ENCODE results near the gene CHAT.

Gene CHAT

DNA sequence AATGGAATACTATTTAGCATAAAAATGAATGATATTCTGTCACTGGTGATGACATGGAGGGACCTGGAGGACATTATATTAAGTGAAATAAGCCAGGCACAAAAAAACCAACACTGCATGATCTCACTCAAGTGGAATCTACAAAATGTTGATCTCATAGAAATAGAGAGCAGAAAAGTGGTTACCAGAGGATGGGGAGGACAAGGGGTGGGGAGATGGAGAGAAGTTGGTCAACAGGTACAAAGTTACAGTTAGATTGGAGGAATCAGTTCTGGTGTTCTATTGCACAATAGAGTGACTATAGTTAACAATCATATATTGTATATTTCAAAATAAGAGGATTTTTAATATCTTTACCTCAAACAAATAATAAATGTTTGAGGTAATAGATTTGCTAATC, 28.4 kb upstream of the CHAT start:
- Histone ChIP-seq H3K27ac (ENCODE audit: low read length) (no peak overlapping the region), H3K9me3 (ENCODE audit: control insufficient read depth in 1 of 2, low read length in 2 of 2) (no peaks in the 10 kb centered on the region), H3K27me3 (ENCODE audit: low read depth, low read length) (no peaks in the 10 kb centered on the region), H3K36me3 (ENCODE audit: control insufficient read depth in 1 of 2, insufficient read depth in 2 of 2, low read length in 2 of 2) (no peaks in the 10 kb centered on the region), H3K4me1 (ENCODE audit: control insufficient read depth in 1 of 2, insufficient read depth in 2 of 2, low read length in 2 of 2) (no peaks in the 10 kb centered on the region), H3K4me3 (ENCODE audit: low read depth in 1 of 2, low read length in 2 of 2) (no peak overlapping the region)

DNA sequence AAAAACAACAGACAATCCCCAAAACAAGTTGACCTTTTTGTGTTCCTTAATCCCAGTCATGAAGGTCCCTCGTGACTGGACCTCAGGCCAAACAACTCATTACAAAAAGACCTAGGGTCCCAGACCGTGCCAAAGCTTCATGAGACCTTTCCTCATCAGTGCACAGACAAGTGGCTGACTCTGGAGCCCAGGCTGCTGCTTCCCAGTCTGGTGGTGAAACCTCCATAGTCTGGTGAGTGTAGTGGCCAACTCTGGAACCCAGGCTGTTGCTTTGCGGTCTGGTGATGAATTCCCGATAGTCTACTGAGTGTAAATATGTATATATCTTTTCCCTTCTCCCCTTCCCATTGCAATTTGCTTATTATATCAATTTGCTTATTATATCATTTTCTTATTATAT, 25.9 kb upstream of the CHAT start:
- no peaks in the 10 kb centered on the region for H3K27me3 ChIP-seq (ENCODE audit: low read depth, low read length)
- H3K9me3 ChIP-seq (ENCODE audit: control insufficient read depth in 1 of 2, low read length in 2 of 2) = no peaks in the 10 kb centered on the region

DNA sequence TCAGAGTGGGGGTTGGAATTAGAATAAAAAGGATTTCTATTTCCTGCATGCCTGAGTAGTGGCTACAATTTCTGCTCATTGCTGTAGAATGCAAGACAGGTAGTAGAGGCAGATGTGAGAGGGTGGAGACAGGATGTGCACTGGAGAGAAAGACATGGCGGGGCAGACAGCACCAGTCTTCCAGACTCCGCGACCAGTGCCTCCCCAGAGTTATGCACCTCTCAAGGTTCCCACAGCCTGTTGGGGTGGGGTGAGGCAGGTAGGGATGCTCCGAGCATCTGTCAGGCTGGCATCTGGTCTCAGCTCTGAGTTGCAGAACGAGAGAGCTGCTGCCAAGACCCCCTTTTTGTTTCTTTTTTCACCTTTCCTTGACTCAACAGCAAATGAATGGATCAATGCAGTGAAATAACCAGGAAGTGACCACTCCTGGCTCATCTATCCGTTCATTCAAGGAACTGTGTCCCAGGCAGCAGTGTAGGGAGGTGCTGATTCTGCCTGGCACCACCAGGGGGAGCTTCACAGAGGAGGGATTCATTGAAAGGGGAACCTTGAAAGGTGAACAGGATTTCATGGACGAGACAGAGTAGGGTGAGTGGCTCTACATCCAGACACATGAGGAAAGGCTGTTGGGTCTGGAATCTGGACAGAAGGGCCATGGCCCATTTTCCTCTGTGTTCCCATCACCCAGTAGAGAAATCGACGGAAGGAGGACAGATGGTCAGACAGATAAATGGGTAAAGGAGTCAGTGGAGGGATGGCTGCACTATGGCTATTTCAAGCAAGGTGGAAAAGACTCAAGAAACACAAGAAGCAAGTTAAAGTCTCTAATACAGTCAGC, 20.9 kb upstream of the CHAT start:
- Histone ChIP-seq H3K9me3 (ENCODE audit: control insufficient read depth in 1 of 2, low read length in 2 of 2) (no peaks in the 10 kb centered on the region), H3K36me3 (ENCODE audit: control insufficient read depth in 1 of 2, insufficient read depth in 2 of 2, low read length in 2 of 2) (no peaks in the 10 kb centered on the region), H3K27ac (ENCODE audit: low read length) (no peak overlapping the region), H3K4me3 (ENCODE audit: low read depth in 1 of 2, low read length in 2 of 2) (no peak overlapping the region), H3K4me1 (ENCODE audit: control insufficient read depth in 1 of 2, insufficient read depth in 2 of 2, low read length in 2 of 2) (no peaks in the 10 kb centered on the region), H3K27me3 (ENCODE audit: low read depth, low read length) (no peaks in the 10 kb centered on the region)

More for the DNA sequence above, 25.9 kb upstream of the CHAT start:
- Histone ChIP-seq H3K36me3 (ENCODE audit: control insufficient read depth in 1 of 2, insufficient read depth in 2 of 2, low read length in 2 of 2) (no peaks in the 10 kb centered on the region), H3K4me1 (ENCODE audit: control insufficient read depth in 1 of 2, insufficient read depth in 2 of 2, low read length in 2 of 2) (no peaks in the 10 kb centered on the region), H3K4me3 (ENCODE audit: low read depth in 1 of 2, low read length in 2 of 2) (no peak overlapping the region), H3K27ac (ENCODE audit: low read length) (no peak overlapping the region)

DNA sequence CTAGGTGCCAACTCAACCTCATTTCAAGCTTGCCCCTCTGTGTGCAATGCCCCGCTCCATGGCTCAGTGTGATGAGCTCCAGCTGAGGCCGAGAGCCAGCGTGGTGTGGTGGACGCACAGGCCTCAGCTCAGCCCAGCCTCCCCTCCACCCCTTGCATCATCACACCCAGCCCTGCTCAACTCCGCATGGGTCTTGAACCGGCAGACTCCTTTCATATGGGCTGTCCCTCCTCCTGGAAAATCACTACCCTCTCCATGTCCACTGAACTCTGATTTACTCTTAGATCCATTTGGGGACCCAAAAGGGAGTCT, 20.3 kb upstream of the CHAT start:
- Histone ChIP-seq H3K4me3 (ENCODE audit: low read depth in 1 of 2, low read length in 2 of 2) (no peak overlapping the region), H3K9me3 (ENCODE audit: control insufficient read depth in 1 of 2, low read length in 2 of 2) (no peaks in the 10 kb centered on the region), H3K4me1 (ENCODE audit: control insufficient read depth in 1 of 2, insufficient read depth in 2 of 2, low read length in 2 of 2) (no peaks in the 10 kb centered on the region), H3K27me3 (ENCODE audit: low read depth, low read length) (no peaks in the 10 kb centered on the region), H3K36me3 (ENCODE audit: control insufficient read depth in 1 of 2, insufficient read depth in 2 of 2, low read length in 2 of 2) (no peaks in the 10 kb centered on the region), H3K27ac (ENCODE audit: low read length) (no peak overlapping the region)

DNA sequence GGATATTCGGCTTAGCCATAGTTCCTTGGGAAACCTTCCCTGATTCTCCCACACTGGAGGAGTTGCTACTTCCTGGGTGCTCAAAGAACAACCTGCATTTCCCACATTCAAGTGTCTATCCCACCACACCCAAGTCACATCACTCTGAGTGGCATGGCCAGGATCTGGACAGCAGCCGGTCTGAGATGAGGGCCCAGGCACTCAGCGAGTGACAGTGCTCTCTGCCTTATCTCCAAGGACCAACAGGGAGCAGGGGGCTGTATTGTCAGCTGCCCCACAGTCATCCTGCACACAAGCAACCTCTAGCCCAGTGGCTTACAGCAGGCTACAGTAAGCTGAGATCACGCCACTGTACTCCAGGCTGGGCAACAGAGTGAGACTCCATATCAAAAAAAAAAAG, 19.8 kb upstream of the CHAT start:
- Histone ChIP-seq H3K27me3 (ENCODE audit: low read depth, low read length) (no peaks in the 10 kb centered on the region), H3K4me3 (ENCODE audit: low read depth in 1 of 2, low read length in 2 of 2) (no peak overlapping the region), H3K4me1 (ENCODE audit: control insufficient read depth in 1 of 2, insufficient read depth in 2 of 2, low read length in 2 of 2) (no peaks in the 10 kb centered on the region), H3K27ac (ENCODE audit: low read length) (no peak overlapping the region), H3K36me3 (ENCODE audit: control insufficient read depth in 1 of 2, insufficient read depth in 2 of 2, low read length in 2 of 2) (no peaks in the 10 kb centered on the region), H3K9me3 (ENCODE audit: control insufficient read depth in 1 of 2, low read length in 2 of 2) (no peaks in the 10 kb centered on the region)

DNA sequence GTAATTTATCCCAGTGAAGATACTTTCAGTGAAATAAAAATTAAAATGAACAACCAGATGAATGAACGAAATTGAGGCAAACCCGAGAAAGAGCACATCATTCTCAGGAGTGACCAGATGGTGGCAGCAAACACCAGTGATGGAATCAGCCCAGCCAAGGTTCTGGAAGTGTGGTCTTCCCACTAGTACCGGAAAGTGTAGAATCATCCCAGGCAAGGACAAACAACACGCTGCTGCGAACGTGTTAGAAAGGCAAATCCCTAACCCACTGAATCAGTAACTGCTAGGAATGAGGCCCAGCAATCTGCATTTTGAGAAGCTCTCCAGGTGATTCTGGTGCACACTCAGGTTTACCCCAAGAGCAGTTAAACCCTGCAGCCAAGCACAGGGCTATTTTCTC, 19.2 kb upstream of the CHAT start:
- Histone ChIP-seq H3K36me3 (ENCODE audit: control insufficient read depth in 1 of 2, insufficient read depth in 2 of 2, low read length in 2 of 2) (no peaks in the 10 kb centered on the region), H3K9me3 (ENCODE audit: control insufficient read depth in 1 of 2, low read length in 2 of 2) (no peaks in the 10 kb centered on the region), H3K4me1 (ENCODE audit: control insufficient read depth in 1 of 2, insufficient read depth in 2 of 2, low read length in 2 of 2) (no peaks in the 10 kb centered on the region), H3K27ac (ENCODE audit: low read length) (no peak overlapping the region), H3K27me3 (ENCODE audit: low read depth, low read length) (no peaks in the 10 kb centered on the region), H3K4me3 (ENCODE audit: low read depth in 1 of 2, low read length in 2 of 2) (no peak overlapping the region)

DNA sequence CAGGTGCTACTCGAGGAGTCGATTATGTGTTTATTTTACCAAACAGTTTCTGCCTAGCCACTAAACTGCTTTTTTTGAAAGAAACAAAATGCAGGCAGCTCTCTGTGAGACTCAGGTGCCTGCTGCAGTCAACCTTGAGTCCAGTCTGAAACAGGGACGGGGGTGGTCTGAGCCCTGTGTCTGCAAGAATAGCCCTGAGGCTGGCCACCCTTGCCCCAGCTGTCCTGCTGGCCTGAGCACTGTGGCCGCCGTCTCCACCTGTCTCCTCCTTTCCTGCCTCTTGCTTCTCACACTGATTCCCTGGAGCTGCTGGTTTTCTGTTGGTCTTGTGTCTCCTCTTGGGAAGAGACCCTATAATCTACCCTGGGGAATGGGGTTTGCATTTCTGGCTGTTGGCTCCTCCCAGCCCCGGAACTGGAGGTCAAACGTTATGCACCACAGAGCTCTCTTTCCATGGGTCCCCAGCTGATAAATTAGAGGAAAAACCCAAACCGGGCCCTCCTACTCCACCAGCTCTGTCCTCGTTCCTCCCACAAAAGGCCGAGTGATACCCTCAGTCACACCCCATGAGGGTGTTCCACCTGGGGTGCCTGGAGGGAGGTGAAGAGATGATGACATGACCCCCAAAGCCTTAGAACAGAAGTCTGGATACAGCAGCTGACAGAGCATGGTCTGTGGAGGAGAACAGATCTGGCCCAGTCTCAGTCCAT, 18.7 kb upstream of the CHAT start:
- Histone ChIP-seq H3K9me3 (ENCODE audit: control insufficient read depth in 1 of 2, low read length in 2 of 2) (no peaks in the 10 kb centered on the region), H3K36me3 (ENCODE audit: control insufficient read depth in 1 of 2, insufficient read depth in 2 of 2, low read length in 2 of 2) (no peaks in the 10 kb centered on the region), H3K4me1 (ENCODE audit: control insufficient read depth in 1 of 2, insufficient read depth in 2 of 2, low read length in 2 of 2) (no peaks in the 10 kb centered on the region), H3K27me3 (ENCODE audit: low read depth, low read length) (no peaks in the 10 kb centered on the region), H3K27ac (ENCODE audit: low read length) (no peak overlapping the region), H3K4me3 (ENCODE audit: low read depth in 1 of 2, low read length in 2 of 2) (no peak overlapping the region)

DNA sequence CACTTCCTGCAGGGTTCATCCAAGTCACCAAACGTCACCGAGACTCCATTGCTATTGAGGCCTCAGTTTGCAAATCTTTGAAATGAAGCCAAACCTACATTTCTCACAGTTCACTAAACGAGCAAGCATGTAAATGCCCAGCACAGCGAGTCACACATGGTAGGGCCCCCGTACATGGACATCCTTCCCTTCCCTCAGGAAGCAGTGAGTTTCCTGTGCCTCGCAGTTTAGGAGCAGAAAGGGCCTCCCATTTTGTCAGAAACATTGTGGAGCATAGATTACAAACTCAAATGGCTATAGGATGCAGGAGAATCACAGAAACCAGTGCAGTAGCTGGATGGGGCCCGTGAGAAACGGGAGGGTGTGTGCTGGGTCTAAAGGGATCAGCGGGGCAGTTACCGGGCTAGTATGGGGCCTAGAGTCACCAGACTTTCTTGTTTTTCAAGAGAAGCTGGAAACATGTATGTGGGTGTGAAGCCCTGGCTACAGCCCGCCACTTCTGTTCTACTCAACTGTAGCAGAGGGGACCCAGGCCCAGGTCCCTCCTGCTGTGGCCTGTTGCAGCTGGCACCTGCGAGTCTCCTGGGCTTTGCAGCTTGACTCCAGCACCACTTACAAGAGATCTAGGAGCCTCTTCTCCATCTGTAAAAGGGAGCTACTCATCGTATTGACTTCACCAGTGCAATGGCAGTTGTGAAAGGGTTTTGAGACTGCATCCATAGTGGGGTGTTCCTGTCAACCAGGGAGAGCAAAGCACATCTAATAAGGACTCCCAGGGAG, 17.9 kb upstream of the CHAT start:
- no peaks in the 10 kb centered on the region for H3K4me1 ChIP-seq (ENCODE audit: control insufficient read depth in 1 of 2, insufficient read depth in 2 of 2, low read length in 2 of 2)
- H3K27ac ChIP-seq (ENCODE audit: low read length) = no peak overlapping the region
- no peaks in the 10 kb centered on the region for H3K27me3 ChIP-seq (ENCODE audit: low read depth, low read length)
- H3K9me3 ChIP-seq (ENCODE audit: control insufficient read depth in 1 of 2, low read length in 2 of 2) = no peaks in the 10 kb centered on the region
- no peak overlapping the region for H3K4me3 ChIP-seq (ENCODE audit: low read depth in 1 of 2, low read length in 2 of 2)
- no peaks in the 10 kb centered on the region for H3K36me3 ChIP-seq (ENCODE audit: control insufficient read depth in 1 of 2, insufficient read depth in 2 of 2, low read length in 2 of 2)

DNA sequence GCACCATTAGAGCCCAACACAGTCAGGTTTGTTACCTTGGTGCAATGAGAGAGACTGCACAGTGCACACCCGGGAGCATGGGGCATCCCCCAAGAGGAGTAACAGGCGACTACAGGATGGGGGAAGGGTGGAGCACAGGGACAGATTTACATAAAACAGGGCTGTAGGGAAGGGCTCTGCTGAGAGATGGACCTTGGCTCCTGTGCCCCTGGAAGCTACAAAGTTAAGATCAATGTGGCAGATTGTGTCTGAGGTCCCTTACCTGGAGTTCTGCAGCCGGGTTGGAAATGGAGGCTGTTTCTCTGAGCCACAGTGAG, 17.4 kb upstream of the CHAT start:
- H3K27ac ChIP-seq (ENCODE audit: low read length) = no peak overlapping the region
- no peaks in the 10 kb centered on the region for H3K36me3 ChIP-seq (ENCODE audit: control insufficient read depth in 1 of 2, insufficient read depth in 2 of 2, low read length in 2 of 2)
- no peaks in the 10 kb centered on the region for H3K9me3 ChIP-seq (ENCODE audit: control insufficient read depth in 1 of 2, low read length in 2 of 2)
- H3K4me3 ChIP-seq (ENCODE audit: low read depth in 1 of 2, low read length in 2 of 2) = no peak overlapping the region
- no peaks in the 10 kb centered on the region for H3K27me3 ChIP-seq (ENCODE audit: low read depth, low read length)
- no peaks in the 10 kb centered on the region for H3K4me1 ChIP-seq (ENCODE audit: control insufficient read depth in 1 of 2, insufficient read depth in 2 of 2, low read length in 2 of 2)

DNA sequence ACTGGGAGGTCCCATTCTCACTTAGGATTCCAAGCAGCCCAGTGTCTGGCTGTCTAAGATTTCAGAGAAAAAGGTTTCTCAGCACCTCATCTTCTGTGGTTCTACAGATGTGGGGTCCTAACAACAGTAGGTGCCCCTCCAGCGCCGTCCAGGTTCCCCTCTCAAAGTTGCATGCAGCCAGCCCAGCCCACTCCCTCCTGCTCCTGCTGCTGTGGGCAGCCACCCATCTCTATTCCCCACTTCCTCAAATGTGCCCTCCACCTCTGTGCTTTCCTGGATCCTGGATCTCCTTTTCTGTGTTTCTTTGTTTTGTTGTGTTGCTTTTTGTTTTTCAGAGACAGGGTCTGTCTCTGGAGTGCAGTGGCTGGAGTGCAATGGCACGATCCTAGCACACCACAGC, 17.0 kb upstream of the CHAT start:
- no peak overlapping the region for H3K4me3 ChIP-seq (ENCODE audit: low read depth in 1 of 2, low read length in 2 of 2)
- no peaks in the 10 kb centered on the region for H3K4me1 ChIP-seq (ENCODE audit: control insufficient read depth in 1 of 2, insufficient read depth in 2 of 2, low read length in 2 of 2)
- H3K27ac ChIP-seq (ENCODE audit: low read length) = no peak overlapping the region
- H3K9me3 ChIP-seq (ENCODE audit: control insufficient read depth in 1 of 2, low read length in 2 of 2) = no peaks in the 10 kb centered on the region
- H3K36me3 ChIP-seq (ENCODE audit: control insufficient read depth in 1 of 2, insufficient read depth in 2 of 2, low read length in 2 of 2) = no peaks in the 10 kb centered on the region
- no peaks in the 10 kb centered on the region for H3K27me3 ChIP-seq (ENCODE audit: low read depth, low read length)

DNA sequence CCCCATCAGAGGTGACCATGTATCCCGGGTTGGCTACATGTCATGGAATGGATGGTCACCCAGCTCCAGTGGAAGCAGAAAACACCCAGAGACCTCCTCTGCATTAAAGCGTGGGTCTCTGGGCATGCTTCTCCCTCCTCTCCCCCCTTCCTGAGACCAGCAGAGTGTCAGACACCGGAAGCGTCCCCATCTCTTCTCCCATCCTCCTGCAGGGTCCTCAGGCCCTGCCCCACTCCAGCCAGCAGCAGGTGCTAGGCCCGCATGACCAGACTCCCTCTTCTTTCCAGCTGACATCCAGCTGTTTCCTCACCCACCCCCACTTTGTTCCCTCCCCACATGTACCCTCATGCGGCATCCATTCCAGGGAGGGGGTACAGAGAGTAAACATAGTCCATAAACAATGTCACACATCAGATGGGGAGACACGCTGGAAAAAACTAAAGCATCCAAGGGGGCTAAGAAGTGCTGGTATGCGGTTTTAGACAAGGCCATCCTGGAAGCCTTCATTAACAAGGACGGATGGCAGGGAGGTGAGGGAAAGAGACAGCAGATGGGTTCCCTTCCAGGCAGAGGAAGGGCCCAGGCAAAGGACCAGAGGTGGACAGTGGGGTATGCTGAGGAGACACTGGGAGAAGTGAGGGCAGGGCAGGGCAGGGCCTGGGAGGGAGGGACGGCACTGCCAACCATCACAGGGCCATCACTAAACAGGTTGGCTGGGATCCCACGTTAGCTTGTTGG, 16.2 kb upstream of the CHAT start:
- Histone ChIP-seq H3K36me3 (ENCODE audit: control insufficient read depth in 1 of 2, insufficient read depth in 2 of 2, low read length in 2 of 2) (no peaks in the 10 kb centered on the region), H3K9me3 (ENCODE audit: control insufficient read depth in 1 of 2, low read length in 2 of 2) (no peaks in the 10 kb centered on the region), H3K4me3 (ENCODE audit: low read depth in 1 of 2, low read length in 2 of 2) (no peak overlapping the region), H3K4me1 (ENCODE audit: control insufficient read depth in 1 of 2, insufficient read depth in 2 of 2, low read length in 2 of 2) (no peaks in the 10 kb centered on the region), H3K27ac (ENCODE audit: low read length) (no peak overlapping the region), H3K27me3 (ENCODE audit: low read depth, low read length) (no peaks in the 10 kb centered on the region)

All from muscle layer of duodenum (tissue), 2 donors.